Spleen (tissue), 7 donors: ENCODE results near the gene NHLRC4.

Experiments
- POLR2A ChIP-seq, 3 donors: fragments of 450-650 bp; IDR thresholded peaks; one replicate each; pipeline ENCODE4 v1.5.1; 2017; ENCODE audit warnings: antibody characterized with exemption in 3 of 3, mild to moderate bottlenecking in 1 of 3
- POLR2AphosphoS5 ChIP-seq, 3 donors: sonication (generic); formaldehyde crosslinking; IDR thresholded peaks; one replicate each; pipeline ENCODE4 v1.5.1; 2017; ENCODE audit warnings: antibody characterized with exemption in 3 of 3
- TF ChIP-seq, protein P1 (sequence below), 11 experiments: fragments of 200-600 bp in 7 of 11; fragments of 450-650 bp in 4 of 11; sonication (generic) in 4 of 11; IDR thresholded peaks in 8 of 11; conservative IDR thresholded peaks in 3 of 11; 1 replicate in 7 of 11; 2 replicates in 4 of 11; pipeline versions ENCODE4 v1.4.0 to v1.8.0; 2016 to 2021; ENCODE audit warnings: antibody characterized with exemption in 11 of 11, inconsistent platforms in 4 of 11, mild to moderate bottlenecking in 1 of 11
- donor health status: DM: no; HTN: no; CAD: no; lungs with moderate emphysema.
- donor health status: DM: no; HTN: no; CAD: no.
- donor health status: DM: no; HTN: no; CAD: no.

DNA sequence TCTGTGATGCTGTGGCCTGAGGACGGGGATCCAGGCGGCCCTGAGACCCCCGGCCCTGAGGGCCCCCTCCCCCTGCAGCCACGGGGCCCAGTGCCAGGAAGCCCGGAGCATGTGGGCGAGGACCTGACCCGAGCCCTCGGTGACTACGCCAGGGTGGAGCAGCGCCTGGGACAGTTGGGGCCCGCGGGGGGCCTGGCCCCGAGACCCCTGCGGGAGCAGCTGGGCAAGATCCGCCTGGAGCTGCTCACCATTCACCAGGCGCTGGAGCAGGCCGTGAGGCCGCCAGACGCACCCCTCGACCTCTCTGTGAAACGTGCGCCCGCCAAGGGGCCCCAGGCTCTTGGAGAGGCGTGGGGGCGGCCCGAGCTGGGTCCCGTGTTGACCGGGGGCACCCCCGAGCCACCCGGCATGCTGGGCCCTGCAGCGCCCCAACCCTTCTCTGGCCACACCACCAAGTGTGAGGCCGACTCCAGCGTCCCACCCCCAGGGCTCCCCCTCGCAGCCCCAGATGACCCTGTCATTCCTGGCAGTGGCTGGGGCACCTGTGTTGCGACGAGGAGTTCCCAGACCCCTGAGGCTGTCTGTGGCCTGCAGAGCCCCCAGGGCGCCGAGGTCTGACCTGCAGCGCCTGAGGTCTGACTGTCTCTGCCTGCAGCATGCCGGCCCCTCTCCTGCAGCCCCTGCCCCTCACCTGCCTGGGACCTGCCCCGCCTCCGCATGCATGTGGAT, 2.0 kb upstream of the NHLRC4 start:
- TF ChIP-seq, protein P1, sequence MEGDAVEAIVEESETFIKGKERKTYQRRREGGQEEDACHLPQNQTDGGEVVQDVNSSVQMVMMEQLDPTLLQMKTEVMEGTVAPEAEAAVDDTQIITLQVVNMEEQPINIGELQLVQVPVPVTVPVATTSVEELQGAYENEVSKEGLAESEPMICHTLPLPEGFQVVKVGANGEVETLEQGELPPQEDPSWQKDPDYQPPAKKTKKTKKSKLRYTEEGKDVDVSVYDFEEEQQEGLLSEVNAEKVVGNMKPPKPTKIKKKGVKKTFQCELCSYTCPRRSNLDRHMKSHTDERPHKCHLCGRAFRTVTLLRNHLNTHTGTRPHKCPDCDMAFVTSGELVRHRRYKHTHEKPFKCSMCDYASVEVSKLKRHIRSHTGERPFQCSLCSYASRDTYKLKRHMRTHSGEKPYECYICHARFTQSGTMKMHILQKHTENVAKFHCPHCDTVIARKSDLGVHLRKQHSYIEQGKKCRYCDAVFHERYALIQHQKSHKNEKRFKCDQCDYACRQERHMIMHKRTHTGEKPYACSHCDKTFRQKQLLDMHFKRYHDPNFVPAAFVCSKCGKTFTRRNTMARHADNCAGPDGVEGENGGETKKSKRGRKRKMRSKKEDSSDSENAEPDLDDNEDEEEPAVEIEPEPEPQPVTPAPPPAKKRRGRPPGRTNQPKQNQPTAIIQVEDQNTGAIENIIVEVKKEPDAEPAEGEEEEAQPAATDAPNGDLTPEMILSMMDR (IDR thresholded peaks at IDR 0.05 in 8 of 11, conservative IDR thresholded peaks at IDR 0.05 in 3 of 11) = no peak
- TF ChIP-seq POLR2AphosphoS5 (IDR thresholded peaks at IDR 0.05) = no peak
- TF ChIP-seq POLR2A (IDR thresholded peaks at IDR 0.05) = no peak
